GM13977 (cell line): ENCODE data around the gene TOMM40L.

Experiments
- DNase-seq: peaks from one replicate; pipeline ENCODE4 v3.0.0; 2012; ENCODE audit warnings: low spot score
- in situ Hi-C: fragments of 300-500 bp; cut with MboI; formaldehyde crosslinking; loops from one replicate; pipeline ENCODE4 v1.12.0; 2022; ENCODE audit warnings: low sequenced_read_pairs, low pct_unique_long_range_greater_than_20kb, mixed read lengths, inconsistent platforms; ENCODE audit not compliant: unreplicated experiment
- TF ChIP-seq, protein P1 (sequence below): IDR thresholded peaks from 2 replicates; pipeline ENCODE4 v1.5.1; 2012; ENCODE audit warnings: mild to moderate bottlenecking, control low read depth; ENCODE audit not compliant: insufficient read depth; ENCODE audit errors: extremely low read depth, missing control alignments

TOMM40L gene

DNA sequence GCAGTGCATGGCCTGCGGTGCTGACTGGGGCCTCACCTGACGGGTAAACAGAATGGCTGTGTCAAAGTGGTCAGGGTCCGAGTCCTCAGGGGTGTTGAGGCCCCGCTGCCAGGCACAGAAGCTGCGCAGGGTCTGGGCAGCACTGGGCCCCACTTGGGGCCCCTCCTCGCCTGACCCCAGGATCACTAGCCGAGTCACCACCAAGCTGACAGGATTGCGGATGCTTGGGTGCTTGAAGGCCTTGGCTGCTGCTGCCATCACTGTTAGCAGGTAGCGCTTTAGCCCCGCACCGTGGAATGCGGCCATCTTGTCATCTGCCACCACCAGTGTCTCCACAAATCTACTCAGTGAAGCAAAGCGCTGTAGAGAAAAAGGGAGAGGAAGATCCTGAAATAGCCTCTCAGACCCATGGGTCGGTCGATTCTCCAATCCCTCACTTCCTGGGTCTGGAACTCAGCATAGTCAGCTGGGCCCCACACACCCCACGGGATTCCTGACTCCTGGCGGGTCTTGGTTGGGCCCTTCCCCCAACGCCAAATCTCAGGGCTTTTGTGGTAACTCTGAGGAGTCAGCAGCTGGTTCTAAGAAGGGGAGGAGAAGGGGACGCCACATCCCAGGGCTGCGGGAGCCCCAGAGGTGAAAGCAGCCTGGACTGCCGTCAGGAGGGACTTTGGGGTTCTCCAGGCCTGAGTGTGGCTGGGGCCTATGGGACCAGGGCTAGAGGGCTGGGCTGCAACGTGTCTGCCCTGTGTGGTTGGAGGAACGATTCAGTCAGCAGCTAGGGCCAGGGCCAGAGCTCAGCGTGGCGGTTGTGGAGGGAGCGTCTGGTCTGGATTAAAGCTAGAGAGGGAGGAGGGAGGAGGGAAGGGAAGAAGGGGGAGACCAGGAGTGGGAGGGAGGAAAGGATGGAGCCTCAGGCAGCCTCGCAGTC is 29.1 kb upstream of the TOMM40L start:
- DNase-seq, result no peak
- TF ChIP-seq, protein P1, sequence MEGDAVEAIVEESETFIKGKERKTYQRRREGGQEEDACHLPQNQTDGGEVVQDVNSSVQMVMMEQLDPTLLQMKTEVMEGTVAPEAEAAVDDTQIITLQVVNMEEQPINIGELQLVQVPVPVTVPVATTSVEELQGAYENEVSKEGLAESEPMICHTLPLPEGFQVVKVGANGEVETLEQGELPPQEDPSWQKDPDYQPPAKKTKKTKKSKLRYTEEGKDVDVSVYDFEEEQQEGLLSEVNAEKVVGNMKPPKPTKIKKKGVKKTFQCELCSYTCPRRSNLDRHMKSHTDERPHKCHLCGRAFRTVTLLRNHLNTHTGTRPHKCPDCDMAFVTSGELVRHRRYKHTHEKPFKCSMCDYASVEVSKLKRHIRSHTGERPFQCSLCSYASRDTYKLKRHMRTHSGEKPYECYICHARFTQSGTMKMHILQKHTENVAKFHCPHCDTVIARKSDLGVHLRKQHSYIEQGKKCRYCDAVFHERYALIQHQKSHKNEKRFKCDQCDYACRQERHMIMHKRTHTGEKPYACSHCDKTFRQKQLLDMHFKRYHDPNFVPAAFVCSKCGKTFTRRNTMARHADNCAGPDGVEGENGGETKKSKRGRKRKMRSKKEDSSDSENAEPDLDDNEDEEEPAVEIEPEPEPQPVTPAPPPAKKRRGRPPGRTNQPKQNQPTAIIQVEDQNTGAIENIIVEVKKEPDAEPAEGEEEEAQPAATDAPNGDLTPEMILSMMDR, result no peak
- in situ Hi-C loops, result loop anchor here (25.0 kb wide), 1 partner anchor 516 kb away; the partner anchor contains the start of genes FCRLA and FCRLB

DNA sequence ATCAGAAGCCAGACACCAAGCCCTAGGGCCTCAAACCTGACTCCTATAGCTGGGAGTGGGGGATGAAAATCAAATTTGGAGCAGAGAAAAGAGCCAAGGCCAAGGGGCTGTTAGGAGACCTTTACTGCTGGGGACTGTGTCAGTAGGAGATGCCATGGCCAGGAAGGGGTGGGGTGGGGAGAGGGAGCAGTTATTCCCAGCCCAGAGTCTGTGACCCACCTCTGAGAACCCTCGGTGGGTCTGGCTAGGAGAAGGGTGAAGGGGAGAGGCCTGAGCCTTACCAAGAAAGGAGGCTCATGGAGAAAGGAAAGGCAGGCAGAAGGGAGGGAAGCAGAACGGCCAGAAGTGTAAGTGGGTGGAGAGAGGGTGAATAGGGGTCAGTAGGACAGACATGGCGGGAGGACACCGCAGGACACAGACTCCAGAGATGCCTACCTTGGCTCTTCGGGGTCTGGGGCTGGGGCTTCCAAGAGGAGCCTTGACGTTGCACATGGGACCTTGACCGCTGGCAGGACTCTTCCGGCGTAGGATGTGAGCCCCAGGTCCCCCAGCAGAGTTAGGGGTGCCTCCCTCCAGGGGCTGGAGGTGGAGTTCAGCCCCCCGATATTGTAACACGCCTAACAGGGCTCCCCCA is 28.2 kb upstream of the TOMM40L start:
- TF ChIP-seq, protein P1, result no peak
- in situ Hi-C loops, result loop anchor here (25.0 kb wide), 1 partner anchor 515 kb away; the partner anchor contains the start of genes FCRLA and FCRLB

DNA sequence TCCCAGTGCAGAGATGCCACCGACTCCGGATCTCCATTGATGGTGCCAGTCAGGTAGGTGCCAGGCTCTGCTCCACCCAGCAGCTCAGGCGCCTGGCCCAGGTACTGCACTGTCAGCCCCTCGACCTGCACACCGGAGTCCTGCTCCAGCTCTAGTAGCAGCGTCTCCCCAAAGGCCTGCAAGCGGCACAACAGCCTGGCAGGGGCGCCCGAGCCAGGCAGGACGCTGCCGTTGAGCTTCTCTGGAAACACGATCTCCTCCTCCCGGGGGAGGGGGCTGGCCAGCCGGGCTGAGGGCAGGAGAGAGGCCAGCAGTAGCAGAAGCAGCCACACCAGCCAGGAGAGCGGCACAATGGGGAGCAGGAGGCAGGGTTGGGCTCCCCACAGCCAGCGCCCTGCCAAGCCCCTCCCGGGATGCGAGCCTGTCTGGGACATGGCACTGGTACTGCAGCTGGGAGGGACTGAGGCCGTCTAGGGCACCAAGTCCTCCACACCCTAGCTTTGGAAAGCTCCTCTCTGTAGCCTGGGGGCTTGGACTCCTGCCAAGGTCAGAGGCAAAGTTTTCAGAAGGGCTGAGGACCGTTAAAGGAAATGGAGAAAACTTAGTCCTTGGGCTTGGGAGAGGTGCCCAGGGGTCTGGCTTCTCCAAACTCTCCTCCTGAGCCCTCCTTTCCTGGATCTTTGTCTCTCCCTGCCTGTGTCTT is 27.5 kb upstream of the TOMM40L start:
- in situ Hi-C loops, result loop anchor here (25.0 kb wide), 1 partner anchor 514 kb away; the partner anchor contains the start of genes FCRLA and FCRLB
- TF ChIP-seq, protein P1, result no peak
- no peak for DNase-seq

More for the DNA sequence above, 28.2 kb upstream of the TOMM40L start:
- DNase-seq, result no peak

DNA sequence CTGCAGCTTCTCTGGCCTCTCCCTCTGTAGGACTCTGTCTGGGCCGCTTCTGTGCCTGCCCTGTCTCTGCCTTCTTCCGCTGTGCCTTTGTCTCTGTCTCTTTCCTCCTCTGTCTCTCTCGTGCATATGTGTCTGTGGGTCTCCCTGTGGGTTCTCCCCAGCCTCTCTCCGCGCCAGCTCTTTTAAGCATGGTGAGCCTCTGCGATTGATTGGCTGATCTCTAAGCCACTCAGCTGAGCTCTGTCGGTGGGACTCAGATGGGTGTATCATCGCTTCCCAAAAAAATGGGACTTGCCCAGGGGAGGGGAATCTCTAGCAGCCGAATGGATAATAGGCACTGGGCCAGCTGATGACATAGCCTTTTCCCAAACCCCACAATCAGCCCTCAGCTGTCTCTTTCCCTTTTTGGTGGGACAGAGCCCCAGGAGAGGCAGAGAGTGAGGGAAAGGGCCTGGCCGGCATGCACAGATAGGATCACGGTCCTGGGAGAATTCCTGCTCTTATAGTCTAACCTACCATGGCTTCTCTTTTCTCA is 26.9 kb upstream of the TOMM40L start, which contains the start of gene ADAMTS4:
TSS of gene ADAMTS4 (minus strand) at position 158 of the 535 bp plus-strand sequence. CDS start 427 bp downstream, outside the sequence.
- in situ Hi-C loops, result loop anchor here (25.0 kb wide), 1 partner anchor 513 kb away; the partner anchor contains the start of genes FCRLA and FCRLB
- DNase-seq, result no peak
- TF ChIP-seq, protein P1, result no peak

DNA sequence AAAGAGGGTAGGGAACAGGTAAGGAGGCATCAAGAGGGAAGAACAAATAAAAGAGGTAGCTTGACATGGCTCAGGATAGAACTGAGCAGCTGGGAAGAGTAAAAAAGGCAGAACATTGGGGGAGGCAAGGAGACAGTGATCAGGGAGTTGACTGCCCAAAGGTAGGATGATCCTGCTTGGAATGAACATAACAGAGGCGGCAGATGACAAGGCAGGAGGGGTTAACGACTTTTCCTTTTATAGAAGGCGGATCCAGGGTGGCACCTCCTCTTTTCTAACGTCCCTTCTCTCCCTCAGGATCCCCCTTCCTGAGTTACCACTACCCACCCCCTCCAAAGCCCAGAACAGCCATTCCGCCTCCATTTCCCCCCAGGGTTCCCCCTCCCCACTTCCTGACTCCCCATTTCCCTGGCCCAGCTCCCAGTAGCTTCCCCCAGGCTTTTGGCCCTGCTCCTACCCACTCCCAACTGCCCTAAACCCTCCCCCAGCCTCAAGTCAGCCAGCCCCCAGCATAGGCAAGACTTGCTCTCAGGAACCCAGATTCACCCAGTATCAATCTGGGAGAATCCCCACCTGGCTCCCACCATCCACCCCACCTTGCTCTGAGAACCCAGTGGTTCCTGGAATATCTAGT is 26.2 kb upstream of the TOMM40L start:
- TF ChIP-seq, protein P1, result no peak
- in situ Hi-C loops, result loop anchor here (25.0 kb wide), 1 partner anchor 513 kb away; the partner anchor contains the start of genes FCRLA and FCRLB
- DNase-seq, result no peak
